HG02938 (cell line): Measurements from ENCODE around the gene C4A.
"Not testable (repeated sequence)": the region's sequence is repeated elsewhere in the genome, so short reads cannot be mapped to it uniquely, and the experiment has no call there.

Experiments used
- ATAC-seq: cut with Tn5 transposase; IDR thresholded peaks from one replicate; pipeline ENCODE4 v1.9.1; 2021; ENCODE audit warnings: mild to moderate bottlenecking, moderate library complexity; ENCODE audit not compliant: unreplicated experiment

Gene C4A

DNA sequence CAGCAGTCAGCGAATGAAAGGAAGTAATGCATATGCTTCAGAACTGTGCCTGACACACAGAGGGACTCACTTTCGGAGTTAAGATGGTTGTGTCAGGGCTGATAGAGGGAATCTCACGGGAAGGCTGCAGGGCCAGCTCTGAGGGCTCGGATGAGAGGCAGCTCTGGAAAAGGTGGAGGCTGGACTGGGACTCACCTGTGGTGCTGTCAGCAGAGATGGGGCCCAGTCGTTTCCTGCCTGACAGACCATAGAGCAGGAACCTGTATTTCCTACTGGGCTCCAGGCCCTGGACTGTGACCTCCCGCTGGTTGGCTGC, 65.6 kb downstream of the C4A start:
- no peak for ATAC-seq

- no peak for ATAC-seq
Measured at GRCh38 chr6:32047855-32048766, 66.3 kb downstream of the C4A start.

DNA sequence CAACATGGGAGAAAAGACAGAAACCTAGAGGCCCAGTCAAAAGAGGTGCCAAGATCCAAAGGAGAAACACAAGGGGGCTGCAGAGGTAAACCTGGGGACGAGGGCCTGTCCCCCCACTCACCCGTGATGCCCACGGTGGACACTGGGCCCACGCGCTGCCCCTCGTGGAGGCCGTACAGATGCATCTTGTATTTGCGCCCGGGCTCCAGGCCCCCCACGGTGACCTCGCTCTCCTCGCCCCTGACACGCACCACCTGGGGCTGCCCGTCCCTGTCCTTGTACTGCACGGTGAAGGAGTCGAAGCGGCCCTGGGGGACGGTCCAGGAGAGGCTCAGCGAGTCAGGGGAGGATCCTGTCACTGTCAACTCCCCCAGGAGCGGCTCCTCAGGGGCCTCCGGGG, 67.3 kb downstream of the C4A start:
- not testable (repeated sequence) for ATAC-seq

DNA sequence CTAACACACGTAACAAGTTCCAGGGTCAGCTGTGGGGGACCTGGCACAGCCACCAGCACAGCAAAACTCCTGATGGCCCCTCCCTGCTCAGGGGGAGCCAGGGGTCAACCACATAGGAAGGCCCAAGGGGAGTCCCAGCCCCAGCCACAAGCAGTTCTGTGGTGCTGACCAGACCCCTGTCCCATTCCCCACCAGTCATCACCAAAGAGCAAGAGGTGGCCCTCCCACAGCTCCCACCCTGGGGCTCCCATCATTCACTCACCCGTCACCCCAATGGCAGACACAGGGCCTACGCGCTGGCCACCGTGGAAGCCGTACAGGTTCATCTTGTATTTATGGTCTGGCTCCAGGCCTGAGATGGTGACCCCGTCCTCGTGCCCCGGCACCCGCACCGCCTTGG, 67.9 kb downstream of the C4A start:
- ATAC-seq: not testable (repeated sequence)

- no peak for ATAC-seq
Measured at GRCh38 chr6:32050562-32050961, 68.7 kb downstream of the C4A start.
